Stomach (tissue), 4 donors: Measurements from ENCODE around the gene NCAPH2.

Experiments
- CTCF ChIP-seq, 7 experiments: fragments of 450-650 bp in 4 of 7; fragments of 200-600 bp in 3 of 7; sonication (generic) in 3 of 7; IDR thresholded peaks; one replicate each; pipeline ENCODE4 v1.5.1; 2016 to 2019; ENCODE audit warnings: antibody characterized with exemption in 7 of 7, control low read depth in 2 of 7, mild to moderate bottlenecking in 1 of 7
- EP300 ChIP-seq: sonication (generic); formaldehyde crosslinking; IDR thresholded peaks from one replicate; pipeline ENCODE4 v1.6.1; 2017; ENCODE audit warnings: antibody characterized with exemption
- POLR2AphosphoS5 ChIP-seq, 3 donors: sonication (generic); formaldehyde crosslinking; IDR thresholded peaks; one replicate each; pipeline ENCODE4 v1.6.1; 2016; ENCODE audit warnings: antibody characterized with exemption in 3 of 3

- TF ChIP-seq POLR2AphosphoS5 (IDR thresholded peaks at IDR 0.05) (no peak), CTCF (IDR thresholded peaks at IDR 0.05) (no peak), EP300 (no peak)
These were observed 11.1 kb downstream of the NCAPH2 start for GRCh38 chr22:50519151-50519550.
